Heart right ventricle (tissue), 16 donors: ENCODE results near the gene RADIL. TPM values are rescaled to one million over a fixed set of nuclear protein-coding genes. Genes with fewer than 3 reads are reported as not detected.

Source experiments
- ATAC-seq, 8 donors: fragments of 200-7000 bp; cut with Tn5 transposase; one replicate each; pipeline ENCODE4 v1.9.1; 2020; ENCODE audit warnings: mild to moderate bottlenecking in 8 of 8, moderate library complexity in 8 of 8, moderate number of reproducible peaks in 1 of 8
- DNase-seq, 2 donors: peaks; one replicate each; pipeline ENCODE4 v3.0.0-alpha.2; 2020
- H3K27ac ChIP-seq, 10 donors: fragments of 200-600 bp; sonication (generic) in 2 of 10; one replicate each; pipeline versions ENCODE4 v1.5.0 to v1.8.0; 2020 to 2022; ENCODE audit warnings: mild to moderate bottlenecking in 3 of 10
- H3K27me3 ChIP-seq, 7 donors: fragments of 200-600 bp; one replicate each; pipeline ENCODE4 v1.8.0; 2021 to 2022; ENCODE audit warnings: mild to moderate bottlenecking in 2 of 7
- H3K36me3 ChIP-seq, 9 donors: fragments of 200-600 bp; sonication (generic) in 1 of 9; one replicate each; pipeline versions ENCODE4 v1.5.0 to v1.8.0; 2020 to 2022; ENCODE audit warnings: mild to moderate bottlenecking in 2 of 9
- H3K4me1 ChIP-seq, 9 donors: fragments of 200-600 bp; sonication (generic) in 1 of 9; one replicate each; pipeline versions ENCODE4 v1.5.0 to v1.8.0; 2020 to 2022; ENCODE audit warnings: mild to moderate bottlenecking in 4 of 9
- H3K4me3 ChIP-seq, 10 donors: fragments of 200-600 bp; sonication (generic) in 2 of 10; one replicate each; pipeline versions ENCODE4 v1.5.0 to v1.8.0; 2020 to 2022; ENCODE audit warnings: mild to moderate bottlenecking in 7 of 10, moderate library complexity in 2 of 10
- H3K9me3 ChIP-seq, 11 donors: fragments of 200-600 bp in 10 of 11; sonication (generic) in 2 of 11; one replicate each; pipeline versions ENCODE4 v1.5.0 to v1.8.0; 2013 to 2022; ENCODE audit warnings: mild to moderate bottlenecking in 2 of 11, control low read depth in 1 of 11, moderate library complexity in 1 of 11
- CTCF ChIP-seq, 9 donors: fragments of 200-600 bp; sonication (generic) in 2 of 9; IDR thresholded peaks; one replicate each; pipeline versions ENCODE4 v1.5.0 to v1.8.0; 2021 to 2022; ENCODE audit warnings: antibody characterized with exemption in 9 of 9, mild to moderate bottlenecking in 5 of 9, moderate library complexity in 1 of 9
- WGBS, 2 donors: extraction: QIAGEN DNeasy Blood & Tissue Kit; methylation state at CpG; one replicate each; pipeline ENCODE4 v1.1.7; 2013; ENCODE audit warnings: inconsistent platforms in 1 of 2; 5-methylcytosine and 5-hydroxymethylcytosine counted together
- intact Hi-C, 10 donors: fragments of 100-400 bp; cut with DNase I; formaldehyde crosslinking; loops; one replicate each; pipeline versions ENCODE4 v1.11.1 to v1.14.2; 2022
- polyA plus RNA-seq, 2 donors: library from polyadenylated mRNA; stranded (reverse); fragments of 200-250 nt; gene quantifications; one replicate each; pipeline ENCODE4 v1.2.3, GENCODE V29; 2013
- total RNA-seq, 10 donors: library from RNA; stranded (reverse); fragmentation: NEBNext Ultra II Directional in 3 of 10; extraction: Animal tissue kit (Norgen Biotek cat#: 25700) in 3 of 10; gene quantifications; one replicate each; pipeline versions ENCODE4 v1.2.1 to v1.2.4, GENCODE V29; 2021 to 2023
- donor health status: Arrhythmogenic right ventricular cardiomyopathy.
- donor health status: ischemic (EF 13 %, LVEDD 7.1; RV severe dilation, severe dysfunction).
- donor health status: healthy with polysubstance abuse.
- donor health status: DM: no; HTN: yes; CAD: no.
- donor health status: DM: no; HTN: no; CAD: no.
- donor health status: ischemic (EF 25% LVEDD 6.9; RV normal size, moderate dysfunction).
- donor health status: ischemic (EF 25% LVEDD 5.7; RV mildly dilated, moderate dysfunction).
- donor health status: healthy.
- donor health status: DM: yes; HTN: yes; CAD: no.
- donor health status: Ischemic cardiomyopathy.
- donor health status: ischemic (EF 35%, LVEDD 5.7; RV mildly dilated, moderate dysfunction).
- donor health status: nonischemic (EF 11% LVEDD 7.7; RV severe dilation, severe dysfunction).
- donor health status: DM: yes; HTN: yes; CAD: no.
- donor health status: PGD.
- donor health status: ischemic (EF 29% LVEDD 5.4; RV normal size, mild dysfunction).
- donor health status: nonischemic (EF 23%, LVEDD 6.1; RV moderate dilation, normal function).

RADIL gene
- total and polyA plus RNA-seq, 12 donors, result 1.2 to 6.6 (median 3.8) TPM

GRCh38 chr7:4779118-4779517 is 104.4 kb downstream of the RADIL start:
- WGBS, 2 donors, result 90 to 92% methylated on average over 5 of the region's 5 CpGs
- intact Hi-C loops, result no loop called here
- ATAC-seq (no peak), DNase-seq (no peak)
- H3K27ac ChIP-seq, result no peak overlapping the region
- TF ChIP-seq CTCF (IDR thresholded peaks at IDR 0.05), result no peak
- no peaks in the 10 kb centered on the region for H3K27me3 ChIP-seq
- H3K9me3 ChIP-seq, result no peaks in the 10 kb centered on the region
- H3K4me3 ChIP-seq, result no peak overlapping the region
- H3K4me1 ChIP-seq, result peaks cover 4 to 34% (median 29%) of the 10 kb centered on the region in 9 donors
- peaks cover 0 to 57% (median 33%) of the 10 kb centered on the region in 9 donors for H3K36me3 ChIP-seq

GRCh38 chr7:4775848-4776623 is 107.5 kb downstream of the RADIL start:
- peak in 1 of 2 donors; percentile 44 for DNase-seq
- WGBS, 2 donors, result 22 to 25% methylated on average over 32 of the region's 32 CpGs
- no peak for TF ChIP-seq CTCF (IDR thresholded peaks at IDR 0.05)
- Histone ChIP-seq H3K36me3 (peaks cover 0 to 31% (median 2%) of the 10 kb centered on the region in 9 donors), H3K4me1 (peaks cover 4 to 48% (median 32%) of the 10 kb centered on the region in 9 donors), H3K9me3 (no peaks in the 10 kb centered on the region), H3K27me3 (no peaks in the 10 kb centered on the region), H3K4me3 (peak overlapping the region; percentile 62 to 100 (median 97)), H3K27ac (peak overlapping the region; percentile 78 to 97 (median 94))
- ATAC-seq, result peak; percentile 2 to 61 (median 38)
- intact Hi-C loops, result no loop called here

- Histone ChIP-seq H3K9me3 (no peaks in the 10 kb centered on the region), H3K4me3 (peak within 1 kb of the TSS; percentile 62 to 100 (median 97)), H3K4me1 (peaks cover 4 to 51% (median 32%) of the 10 kb centered on the region in 9 donors), H3K36me3 (peaks cover 0 to 24% (median 0%) of the 10 kb centered on the region in 9 donors), H3K27ac (peak within 1 kb of the TSS; percentile 78 to 97 (median 94)), H3K27me3 (no peaks in the 10 kb centered on the region)
- 0% methylated on average over 55 of the region's 55 CpGs for WGBS, 2 donors
- DNase-seq (peak; percentile 96 to 97), ATAC-seq (peak; percentile 96 to 98 (median 98))
- TF ChIP-seq CTCF (IDR thresholded peaks at IDR 0.05), result no peak
- intact Hi-C loops, result no loop called here
Observed at GRCh38 chr7:4775250-4775847, 108.2 kb downstream of the RADIL start, which contains the start of gene AP5Z1. Gene AP5Z1 (plus strand): TSS chr7:4775623. CDS start chr7:4775716, 93 bp downstream.

- peaks cover 4 to 57% (median 32%) of the 10 kb centered on the region in 9 donors for H3K4me1 ChIP-seq
- ATAC-seq (peak; percentile 5 to 34 (median 22)), DNase-seq (peak in 1 of 2 donors; percentile 37)
- H3K27me3 ChIP-seq, result no peaks in the 10 kb centered on the region
- no peak for TF ChIP-seq CTCF (IDR thresholded peaks at IDR 0.05)
- no peaks in the 10 kb centered on the region for H3K9me3 ChIP-seq
- H3K36me3 ChIP-seq, result peaks cover 0 to 18% (median 0%) of the 10 kb centered on the region in 9 donors
- intact Hi-C loops, result no loop called here
- peak overlapping the region; percentile 62 to 100 (median 97) for H3K4me3 ChIP-seq
- peak overlapping the region; percentile 78 to 97 (median 94) for H3K27ac ChIP-seq
- WGBS, 2 donors, result 7 to 9% methylated on average over 24 of the region's 24 CpGs
Observed at GRCh38 chr7:4774658-4775249, 108.8 kb downstream of the RADIL start.
